SH-SY5Y (cell line): ENCODE data around the gene FSTL4.
A peak's percentile ranks its signal among the peaks of the same experiment; 100 is the strongest.

Experiments
- GATA2 ChIP-seq: IDR thresholded peaks from 2 replicates; pipeline ENCODE4 v1.6.1; 2011; ENCODE audit warnings: mild to moderate bottlenecking, low read depth, low read length
- GATA3 ChIP-seq: IDR thresholded peaks from 2 replicates; pipeline ENCODE4 v1.6.1; 2011; ENCODE audit warnings: low read depth, mild to moderate bottlenecking, low read length, moderate library complexity

The FSTL4 gene

GRCh38 chr5:133472829-133473228, 139.5 kb downstream of the FSTL4 start:
- TF ChIP-seq GATA2, result no peak
- TF ChIP-seq GATA3, result no peak

- TF ChIP-seq GATA3, result no peak
- no peak for TF ChIP-seq GATA2
These were observed 140.6 kb downstream of the FSTL4 start for GRCh38 chr5:133471699-133472098.

- TF ChIP-seq GATA2, result no peak
- no peak for TF ChIP-seq GATA3
These were observed 141.5 kb downstream of the FSTL4 start for GRCh38 chr5:133470841-133471240.

- no peak for TF ChIP-seq GATA3
- TF ChIP-seq GATA2, result no peak
These were observed 142.5 kb downstream of the FSTL4 start for GRCh38 chr5:133469846-133470245.

GRCh38 chr5:133469252-133469651, 143.1 kb downstream of the FSTL4 start:
- TF ChIP-seq GATA3 (no peak), GATA2 (no peak)

GRCh38 chr5:133468596-133468995, 143.7 kb downstream of the FSTL4 start:
- no peak for TF ChIP-seq GATA2

- no peak for TF ChIP-seq GATA2
- no peak for TF ChIP-seq GATA3
These were observed 144.4 kb downstream of the FSTL4 start for GRCh38 chr5:133467826-133468463.

- TF ChIP-seq GATA2, result no peak
- no peak for TF ChIP-seq GATA3
These were observed 145.0 kb downstream of the FSTL4 start for GRCh38 chr5:133467335-133467779.

- TF ChIP-seq GATA2, result no peak
- TF ChIP-seq GATA3, result no peak
These were observed 145.6 kb downstream of the FSTL4 start for GRCh38 chr5:133466556-133467334.

GRCh38 chr5:133464013-133464412, 148.3 kb downstream of the FSTL4 start:
- no peak for TF ChIP-seq GATA3
- no peak for TF ChIP-seq GATA2

GRCh38 chr5:133461796-133462516, 150.4 kb downstream of the FSTL4 start:
- TF ChIP-seq GATA3 (no peak), GATA2 (no peak)

- no peak for TF ChIP-seq GATA3
These were observed 152.1 kb downstream of the FSTL4 start for GRCh38 chr5:133460172-133460758.

GRCh38 chr5:133459474-133460160, 152.7 kb downstream of the FSTL4 start:
- TF ChIP-seq GATA2, result peak; percentile 40; the same call in 1 of the 2 replicates
- TF ChIP-seq GATA3, result peak; percentile 38; the same call in 1 of the 2 replicates

GRCh38 chr5:133458435-133458834, 153.9 kb downstream of the FSTL4 start:
- peak; percentile 24; the same call in 1 of the 2 replicates for TF ChIP-seq GATA2
- no peak for TF ChIP-seq GATA3
